H1 (cell line): ENCODE results near the gene IQCM. TPM values are rescaled to one million over a fixed set of nuclear protein-coding genes. Genes with fewer than 3 reads are reported as not detected.

Experiments
- CTCF ChIA-PET: fragments of 300-600 bp; sonication (Branson Sonifier 250); formaldehyde crosslinking; loops from one replicate; lab custom pipeline; 2021; ENCODE audit not compliant: partially characterized antibody; lab: Charles Lee
- POLR2A ChIA-PET: fragments of 300-600 bp; sonication (Branson Sonifier 250); formaldehyde crosslinking; loops from one replicate; lab custom pipeline; 2021; ENCODE audit warnings: inconsistent platforms; ENCODE audit not compliant: partially characterized antibody; lab: Charles Lee
- DNase-seq, 2 experiments: peaks; one replicate each; pipeline versions ENCODE4 v3.0.0 to v3.0.0-alpha.2; 2010 to 2022; ENCODE audit warnings: low spot score in 2 of 2, low read depth in 1 of 2, mixed read lengths in 1 of 2
- FAIRE-seq: peaks from 2 replicates; lab custom pipeline; 2011; peaks lifted over from hg19 to GRCh38; lab: Jason Lieb, UNC
- H2AFZ ChIP-seq: 2 replicates; pipeline ENCODE4 v1.8.1; 2012; ENCODE audit warnings: low read length, inconsistent platforms
- H2AK5ac ChIP-seq: 2 replicates; pipeline ENCODE4 v1.6.1; 2013; ENCODE audit warnings: low read depth, low read length
- H2BK120ac ChIP-seq: replicated peaks from 2 replicates; pipeline ENCODE3; 2013; ENCODE audit warnings: low read depth, low read length, inconsistent platforms
- H2BK12ac ChIP-seq: 2 replicates; pipeline ENCODE4 v1.6.1; 2013; ENCODE audit warnings: low read depth, low read length
- H2BK15ac ChIP-seq: 2 replicates; pipeline ENCODE4 v1.6.1; 2013; ENCODE audit warnings: low read length
- H2BK20ac ChIP-seq: 2 replicates; pipeline ENCODE4 v1.6.1; 2013; ENCODE audit warnings: low read length
- H2BK5ac ChIP-seq: 2 replicates; pipeline ENCODE4 v1.6.1; 2013; ENCODE audit warnings: low read depth, low read length
- H3K14ac ChIP-seq: 2 replicates; pipeline ENCODE4 v1.6.1; 2013; ENCODE audit warnings: inconsistent platforms; ENCODE audit not compliant: insufficient read length
- H3K18ac ChIP-seq: 2 replicates; pipeline ENCODE4 v1.6.1; 2013; ENCODE audit warnings: low read length; ENCODE audit errors: extremely low read depth
- H3K23ac ChIP-seq: 2 replicates; pipeline ENCODE4 v1.6.1; 2013; ENCODE audit warnings: inconsistent platforms; ENCODE audit not compliant: insufficient read length
- H3K23me2 ChIP-seq: 2 replicates; pipeline ENCODE4 v1.6.1; 2013; ENCODE audit warnings: low read depth, low read length
- H3K27ac ChIP-seq: 2 replicates; pipeline ENCODE4 v1.6.1; 2011; ENCODE audit warnings: low read depth, low read length, inconsistent platforms
- H3K27me3 ChIP-seq, 4 experiments: replicated peaks in 1 of 4; 1 replicate in 1 of 4; 2 replicates in 3 of 4; pipeline versions ENCODE4 v1.6.1 to v1.8.1; 2011 to 2013; ENCODE audit warnings: low read length in 3 of 4, mild to moderate bottlenecking in 3 of 4, inconsistent platforms in 2 of 4, mixed read lengths in 2 of 4, moderate library complexity in 1 of 4; ENCODE audit not compliant: control insufficient read depth in 3 of 4, insufficient read depth in 3 of 4; ENCODE audit errors: extremely low read depth in 1 of 4
- H3K36me3 ChIP-seq, 4 experiments: 2 replicates each; pipeline versions ENCODE4 v1.6.1 to v1.8.1; 2011 to 2013; ENCODE audit warnings: mild to moderate bottlenecking in 4 of 4, low read length in 3 of 4, moderate library complexity in 2 of 4, control low read depth in 1 of 4, inconsistent platforms in 1 of 4; ENCODE audit not compliant: insufficient read depth in 4 of 4, control insufficient read depth in 2 of 4
- H3K4ac ChIP-seq: replicated peaks from 2 replicates; pipeline ENCODE3; 2013; ENCODE audit warnings: low read length, low read depth, mixed read lengths, inconsistent platforms; ENCODE audit not compliant: insufficient read length
- H3K4me1 ChIP-seq, 4 experiments: replicated peaks in 1 of 4; 1 replicate in 1 of 4; 2 replicates in 3 of 4; pipeline versions ENCODE4 v1.6.1 to v1.8.1; 2011 to 2013; ENCODE audit warnings: low read length in 3 of 4, inconsistent platforms in 2 of 4, mixed read lengths in 1 of 4; ENCODE audit not compliant: insufficient read depth in 4 of 4, control insufficient read depth in 3 of 4
- H3K4me2 ChIP-seq, 2 experiments: 2 replicates each; pipeline versions ENCODE4 v1.6.1 to v1.8.1; 2011 to 2013; ENCODE audit warnings: low read depth in 2 of 2, low read length in 2 of 2, control low read depth in 1 of 2, inconsistent platforms in 1 of 2, mild to moderate bottlenecking in 1 of 2; ENCODE audit not compliant: insufficient read depth in 1 of 2
- H3K4me3 ChIP-seq, 4 experiments: fragments of 200-600, 300-600 bp in 1 of 4; sonication (generic), shearing (Covaris generic), sonication (Bioruptor Twin) in 1 of 4; 2 replicates each; pipeline versions ENCODE4 v1.5.1 to v1.8.1; 2011 to 2016; ENCODE audit warnings: low read length in 4 of 4, low read depth in 3 of 4, control low read depth in 2 of 4, inconsistent platforms in 2 of 4, mild to moderate bottlenecking in 2 of 4, mixed read lengths in 1 of 4, moderate library complexity in 1 of 4; ENCODE audit not compliant: insufficient read depth in 2 of 4; ENCODE audit errors: extremely low read depth in 1 of 4
- H3K56ac ChIP-seq: replicated peaks from 2 replicates; pipeline ENCODE3; 2013; ENCODE audit warnings: low read depth, mild to moderate bottlenecking, mixed read lengths, low read length, inconsistent platforms; ENCODE audit not compliant: insufficient read length
- H3K79me1 ChIP-seq: 2 replicates; pipeline ENCODE4 v1.6.1; 2013; ENCODE audit warnings: low read depth, low read length, control low read depth
- H3K79me2 ChIP-seq, 2 experiments: 2 replicates each; pipeline versions ENCODE4 v1.6.1 to v1.8.1; 2012 to 2013; ENCODE audit warnings: low read length in 2 of 2, mild to moderate bottlenecking in 2 of 2, inconsistent platforms in 1 of 2; ENCODE audit not compliant: insufficient read depth in 2 of 2, control insufficient read depth in 1 of 2
- H3K9ac ChIP-seq, 4 experiments: replicated peaks in 1 of 4; 1 replicate in 1 of 4; 2 replicates in 3 of 4; pipeline versions ENCODE4 v1.6.1 to v1.8.1; 2011 to 2013; ENCODE audit warnings: low read depth in 3 of 4, low read length in 3 of 4, control low read depth in 2 of 4, mild to moderate bottlenecking in 2 of 4, moderate library complexity in 2 of 4, inconsistent platforms in 1 of 4; ENCODE audit errors: extremely low read depth in 1 of 4
- H3K9me3 ChIP-seq, 2 experiments: 2 replicates each; pipeline versions ENCODE4 v1.6.1 to v1.8.1; 2012 to 2013; ENCODE audit warnings: mild to moderate bottlenecking in 2 of 2, moderate library complexity in 2 of 2, control low read depth in 1 of 2, inconsistent platforms in 1 of 2, low read depth in 1 of 2, low read length in 1 of 2, mixed read lengths in 1 of 2; ENCODE audit not compliant: insufficient read depth in 2 of 2
- H4K20me1 ChIP-seq, 2 experiments: replicated peaks in 1 of 2; 2 replicates each; pipeline versions ENCODE3 to v1.8.1; 2011 to 2013; ENCODE audit warnings: inconsistent platforms in 2 of 2, low read length in 2 of 2, mild to moderate bottlenecking in 1 of 2; ENCODE audit not compliant: insufficient read depth in 2 of 2, control insufficient read depth in 1 of 2
- H4K5ac ChIP-seq: 2 replicates; pipeline ENCODE4 v1.6.1; 2013; ENCODE audit warnings: low read length, low read depth, mixed read lengths, inconsistent platforms; ENCODE audit not compliant: insufficient read length
- H4K8ac ChIP-seq: 2 replicates; pipeline ENCODE4 v1.8.0; 2013; ENCODE audit warnings: mild to moderate bottlenecking, moderate library complexity, low read length, inconsistent platforms; ENCODE audit not compliant: insufficient read depth; ENCODE audit errors: extremely low read depth
- H4K91ac ChIP-seq: replicated peaks from 2 replicates; pipeline ENCODE3; 2013; ENCODE audit warnings: low read length, mixed read lengths, inconsistent platforms; ENCODE audit not compliant: insufficient read length
- BACH1 ChIP-seq: IDR thresholded peaks from 2 replicates; pipeline ENCODE4 v1.6.1; 2012; ENCODE audit warnings: low read length, improper control_type of control experiment
- CTCF ChIP-seq, 3 experiments: IDR thresholded peaks; 1 replicate in 2 of 3; 2 replicates in 1 of 3; pipeline versions ENCODE4 v1.5.1 to v1.6.1; 2011; ENCODE audit warnings: low read length in 3 of 3, mild to moderate bottlenecking in 3 of 3, inconsistent platforms in 2 of 3, low read depth in 1 of 3, moderate library complexity in 1 of 3; ENCODE audit not compliant: insufficient read depth in 1 of 3; ENCODE audit errors: control extremely low read depth in 1 of 3
- POLR2AphosphoS5 ChIP-seq: IDR thresholded peaks from 2 replicates; pipeline ENCODE4 v1.6.1; 2011; ENCODE audit warnings: low read depth, low read length
- RAD21 ChIP-seq, 2 experiments: IDR thresholded peaks in 1 of 2; conservative IDR thresholded peaks in 1 of 2; 2 replicates each; pipeline ENCODE4 v1.6.1; 2011; ENCODE audit warnings: low read depth in 2 of 2, low read length in 2 of 2, improper control_type of control experiment in 1 of 2, inconsistent platforms in 1 of 2, mild to moderate bottlenecking in 1 of 2, moderate library complexity in 1 of 2
- YY1 ChIP-seq: IDR thresholded peaks from 2 replicates; pipeline ENCODE4 v1.6.1; 2011; ENCODE audit warnings: low read depth, mild to moderate bottlenecking, low read length
- WGBS, 2 experiments: shearing (Covaris generic) in 1 of 2; methylation state at CpG; one replicate each; pipeline versions ENCODE4 v1.1.6 to v1.1.7; 2013 to 2015; ENCODE audit warnings: low lambda C conversion rate in 2 of 2, mixed read lengths in 2 of 2, inconsistent platforms in 1 of 2, low coverage in 1 of 2, missing lambda C conversion rate in 1 of 2; ENCODE audit not compliant: insufficient replicate concordance in 2 of 2, insufficient coverage in 1 of 2, insufficient read length in 1 of 2; ENCODE audit errors: extremely low coverage in 1 of 2, missing lambda C conversion rate in 1 of 2; 5-methylcytosine and 5-hydroxymethylcytosine counted together
- polyA plus RNA-seq, 7 experiments: library from polyadenylated mRNA; depleted of rRNA in 3 of 7; stranded (reverse) in 5 of 7; unstranded in 2 of 7; fragments of >200 nt in 5 of 7; fragments of 200-250 nt in 2 of 7; gene quantifications; 1 replicate in 5 of 7; 2 replicates in 1 of 7; 4 replicates in 1 of 7; pipeline versions ENCODE4 v1.2.1 to v1.2.3, GENCODE V29; 2011 to 2013; ENCODE audit warnings: missing spikeins in 2 of 7, mixed read lengths in 2 of 7
- total RNA-seq: library from RNA; stranded (reverse); fragmentation: NEBNext Ultra II Directional; extraction: Animal tissue kit (Norgen Biotek cat#: 25700); gene quantifications from 2 replicates; pipeline ENCODE4 v1.2.1, GENCODE V29; 2021

Gene IQCM
- total and polyA plus RNA-seq, 2 of the 8 experiments (the other 6 are each of a cell fraction or from before 2014, with no cell fraction given): not detected

- H4K91ac ChIP-seq: no peak overlapping the region
- no peaks in the 10 kb centered on the region for H3K4me1 ChIP-seq
- TF ChIP-seq YY1 (0 out of 2 replicates have a peak, but pooled peaks have one; percentile 29), BACH1 (no peak), POLR2AphosphoS5 (no peak), RAD21 (IDR thresholded peaks at IDR 0.05 in 1 of 2, conservative IDR thresholded peaks at IDR 0.05 in 1 of 2; ENCODE audit: low read depth in 2 of 2, low read length in 2 of 2) (peak in 1 of 2 experiments; percentile 21; a peak in 1 of 4 replicates), CTCF (IDR thresholded peaks at IDR 0.05; ENCODE audit: control extremely low read depth in 1 of 3, insufficient read depth in 1 of 3, low read depth in 1 of 3, low read length in 3 of 3) (peak in 2 of 3 experiments; percentile 26 to 37; a peak in 2 of 4 replicates)
- H4K8ac ChIP-seq: no peak overlapping the region
- no peaks in the 10 kb centered on the region for H3K79me2 ChIP-seq
- peaks cover 0 to 1% (median 0%) of the 10 kb centered on the region in 4 experiments; a peak in 1 of 7 replicates for H3K27me3 ChIP-seq
- no peak overlapping the region for H2BK5ac ChIP-seq
- H3K79me1 ChIP-seq: no peaks in the 10 kb centered on the region
- H3K23ac ChIP-seq: no peak overlapping the region
- H3K4me2 ChIP-seq: no peak overlapping the region
- H3K9me3 ChIP-seq: no peaks in the 10 kb centered on the region
- FAIRE-seq (peak; percentile 45), DNase-seq (no peak)
- H3K9ac ChIP-seq: no peak overlapping the region
- H2BK12ac ChIP-seq: no peak overlapping the region
- H3K23me2 ChIP-seq: no peaks in the 10 kb centered on the region; the same call in 1 of the 2 replicates
- no peak overlapping the region for H3K14ac ChIP-seq
- no peak overlapping the region for H3K27ac ChIP-seq
- WGBS, 2 experiments: 90% methylated on average over 3 of the region's 3 CpGs; no CpG with 5 or more reads in 1 of the 2 experiments
- H2BK20ac ChIP-seq: no peak overlapping the region
- no peak overlapping the region for H3K18ac ChIP-seq
- no peaks in the 10 kb centered on the region for H4K20me1 ChIP-seq
- ChIA-PET CTCF (interaction anchor here (1.0 to 2.3 kb wide), 6 partner anchors 9 to 28 kb away, joined by 3 to 9 read pairs (median 4); no protein-coding TSS in a partner anchor), POLR2A (no interaction called here)
- no peak overlapping the region for H3K56ac ChIP-seq
- no peak overlapping the region for H2AFZ ChIP-seq
- no peaks in the 10 kb centered on the region for H3K36me3 ChIP-seq
- H3K4ac ChIP-seq: no peak overlapping the region
- H2BK120ac ChIP-seq: no peak overlapping the region
- H3K4me3 ChIP-seq: no peak overlapping the region
- no peak overlapping the region for H4K5ac ChIP-seq
- H2AK5ac ChIP-seq: no peak overlapping the region
- H2BK15ac ChIP-seq: no peak overlapping the region
These were observed 124.9 kb downstream of the IQCM start for GRCh38 chr4:149690726-149691125.
